Sciatic nerve (tissue), 2 donors: ENCODE measurements around the gene DPP10. TPM values are rescaled to one million over a fixed set of nuclear protein-coding genes. Genes with fewer than 3 reads are reported as not detected.
"Not testable (repeated sequence)": the region's sequence is repeated elsewhere in the genome, so short reads cannot be mapped to it uniquely, and the experiment has no call there.

Experiments used
- ATAC-seq: fragments of 200-7000 bp; cut with Tn5 transposase; one replicate; pipeline ENCODE4 v1.9.1; 2020; ENCODE audit warnings: mild to moderate bottlenecking, moderate library complexity
- DNase-seq: peaks from one replicate; pipeline ENCODE4 v3.0.0-alpha.2; 2020; ENCODE audit warnings: low spot score
- intact Hi-C: fragments of 100-400 bp; cut with DNase I; formaldehyde crosslinking; loops from one replicate; pipeline ENCODE4 v1.14.2; 2022
- total RNA-seq: library from RNA; stranded (reverse); fragmentation: NEBNext Ultra II Directional; extraction: Animal tissue kit (Norgen Biotek cat#: 25700); gene quantifications from one replicate; pipeline ENCODE4 v1.2.1, GENCODE V29; 2021
- donor health status: DM: no; HTN: no; CAD: no.
- donor health status: DM: no; HTN: no; CAD: no.

The DPP10 gene
- total RNA-seq, 1 donor from 2014 or later: 2.2 TPM

GRCh38 chr2:115057473-115057872 is 615.0 kb downstream of the DPP10 start:
- DNase-seq (no peak), ATAC-seq (no peak)
- intact Hi-C loops: no loop called here

GRCh38 chr2:115070002-115070401 is 627.6 kb downstream of the DPP10 start:
- intact Hi-C loops: no loop called here
- DNase-seq: no peak

GRCh38 chr2:115071534-115071933 is 629.1 kb downstream of the DPP10 start:
- intact Hi-C loops: no loop called here
- DNase-seq: no peak
- no peak for ATAC-seq

More at GRCh38 chr2:115070002-115070401, 627.6 kb downstream of the DPP10 start:
- no peak for ATAC-seq

- intact Hi-C loops: no loop called here
- DNase-seq (no peak), ATAC-seq (no peak)
Observed at GRCh38 chr2:115075800-115076199, 633.4 kb downstream of the DPP10 start.

- ATAC-seq: peak; percentile 42
- intact Hi-C loops: no loop called here
- DNase-seq: no peak
Observed at GRCh38 chr2:115077626-115078025, 635.2 kb downstream of the DPP10 start.

DNA sequence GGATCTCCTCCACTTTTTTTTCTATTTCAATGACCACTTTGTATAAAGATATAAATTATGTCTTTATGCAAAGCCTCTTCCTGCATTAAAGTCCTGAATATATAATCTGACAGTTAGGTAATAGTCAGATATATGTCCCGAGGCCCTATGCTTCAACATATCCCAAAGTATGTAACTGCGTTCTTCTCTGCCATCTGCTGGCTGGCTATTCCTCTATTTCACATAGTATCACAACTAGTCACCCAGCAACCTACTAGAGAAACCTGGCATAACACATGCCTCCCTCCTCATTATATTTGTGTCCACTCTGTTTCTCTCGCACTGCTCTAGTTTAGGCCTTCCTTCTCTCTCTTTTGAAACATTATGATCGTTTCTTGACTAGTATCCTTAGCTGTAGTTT is 640.8 kb downstream of the DPP10 start:
- ATAC-seq (no peak), DNase-seq (no peak)
- intact Hi-C loops: no loop called here

GRCh38 chr2:115083711-115084110 is 641.3 kb downstream of the DPP10 start:
- intact Hi-C loops: no loop called here
- DNase-seq: no peak
- ATAC-seq: no peak

GRCh38 chr2:115084446-115084845 is 642.0 kb downstream of the DPP10 start:
- ATAC-seq: peak; percentile 50
- intact Hi-C loops: no loop called here
- no peak for DNase-seq

DNA sequence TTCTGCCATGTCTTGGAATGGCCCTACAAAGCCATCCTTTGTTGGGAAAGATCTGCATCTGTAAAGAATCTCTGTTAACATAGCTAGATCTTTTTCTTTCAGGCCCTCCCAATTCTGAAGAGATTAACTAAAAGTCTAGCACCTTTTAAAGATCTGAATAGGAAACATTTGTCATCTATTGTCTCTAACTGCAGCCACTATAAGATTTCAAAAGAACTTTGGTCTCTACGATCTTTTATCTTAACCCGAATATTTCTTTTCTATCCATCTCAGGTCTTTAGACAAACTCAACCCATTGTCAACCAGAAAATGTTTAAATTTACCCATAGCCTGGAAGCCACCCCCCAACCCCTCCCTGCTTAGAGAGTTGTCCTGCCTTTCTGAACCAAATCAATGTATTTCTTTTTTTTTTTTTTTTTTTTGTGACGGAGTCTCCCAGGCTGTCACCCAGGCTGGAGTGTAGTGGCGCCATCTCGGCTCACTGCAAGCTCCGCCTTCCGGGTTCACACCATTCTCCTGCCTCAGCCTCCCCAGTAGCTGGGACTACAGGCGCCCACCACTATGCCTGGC is 643.7 kb downstream of the DPP10 start:
- DNase-seq, ATAC-seq, intact Hi-C loops: not testable (repeated sequence)

- ATAC-seq: no peak
- intact Hi-C loops: no loop called here
- DNase-seq: no peak
Observed at GRCh38 chr2:115094441-115094840, 652.0 kb downstream of the DPP10 start.

DNA sequence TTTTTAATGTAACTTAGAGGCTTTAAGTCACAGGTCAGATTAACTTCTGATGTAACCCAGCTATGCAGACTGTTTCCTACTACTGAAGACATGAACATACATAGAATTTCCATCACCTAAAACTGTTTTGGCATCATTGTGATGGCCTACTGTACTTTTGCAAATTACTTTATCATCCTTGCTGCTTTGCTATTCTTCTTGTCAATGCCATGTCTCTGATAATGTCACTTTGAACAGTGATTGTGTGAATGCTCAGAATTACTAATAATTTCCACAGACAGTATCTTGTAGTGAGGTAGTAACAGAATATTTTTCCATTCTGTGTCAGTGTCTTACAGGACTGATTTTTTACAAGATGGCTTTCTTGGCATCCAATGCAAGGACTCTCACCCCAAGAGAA is 663.5 kb downstream of the DPP10 start:
- no peak for ATAC-seq
- intact Hi-C loops: no loop called here

DNA sequence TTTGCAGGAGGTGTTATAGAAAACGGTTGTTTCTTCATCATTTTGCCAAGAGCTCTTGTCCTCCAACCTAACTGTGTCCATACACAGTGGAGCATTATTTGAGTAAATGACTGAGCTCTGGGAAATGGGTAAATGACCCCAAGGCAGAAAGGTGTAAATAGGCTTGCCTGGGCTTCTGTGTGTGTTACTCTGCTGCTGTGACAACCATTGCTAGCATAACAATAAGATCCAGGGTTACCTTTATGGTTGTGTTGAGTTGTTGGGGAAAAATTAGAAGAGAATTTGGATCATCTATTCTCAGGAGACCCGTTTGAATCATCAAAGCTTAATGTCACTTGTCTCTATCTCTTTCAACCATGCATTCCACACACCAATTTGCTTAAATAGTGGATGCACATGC is 672.7 kb downstream of the DPP10 start:
- ATAC-seq (no peak), DNase-seq (no peak)
- intact Hi-C loops: no loop called here

More for the DNA sequence above, 663.5 kb downstream of the DPP10 start:
- DNase-seq: no peak

- intact Hi-C loops: no loop called here
- DNase-seq: no peak
- ATAC-seq: no peak
Observed at GRCh38 chr2:115118306-115118705, 675.9 kb downstream of the DPP10 start.

DNA sequence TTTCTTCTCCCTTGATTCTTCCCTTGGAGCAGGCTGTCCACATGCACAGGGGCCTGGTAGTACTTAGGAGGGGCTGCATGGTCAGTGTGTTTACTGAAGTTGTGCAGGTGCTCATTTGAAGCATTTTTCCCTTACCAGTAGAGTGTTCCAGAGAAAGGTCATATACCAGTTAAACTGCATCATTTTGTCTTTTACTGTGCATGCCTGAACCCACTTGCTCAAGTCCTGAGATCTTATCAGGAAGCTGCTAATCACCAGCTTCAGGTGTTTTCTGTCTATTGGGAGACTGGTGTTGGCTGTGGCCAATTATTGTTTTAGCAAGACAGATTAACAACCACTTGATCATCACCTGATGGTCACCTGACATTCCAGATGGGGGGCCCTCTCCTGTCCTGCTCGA is 676.6 kb downstream of the DPP10 start:
- ATAC-seq (no peak), DNase-seq (no peak)
- intact Hi-C loops: no loop called here

DNA sequence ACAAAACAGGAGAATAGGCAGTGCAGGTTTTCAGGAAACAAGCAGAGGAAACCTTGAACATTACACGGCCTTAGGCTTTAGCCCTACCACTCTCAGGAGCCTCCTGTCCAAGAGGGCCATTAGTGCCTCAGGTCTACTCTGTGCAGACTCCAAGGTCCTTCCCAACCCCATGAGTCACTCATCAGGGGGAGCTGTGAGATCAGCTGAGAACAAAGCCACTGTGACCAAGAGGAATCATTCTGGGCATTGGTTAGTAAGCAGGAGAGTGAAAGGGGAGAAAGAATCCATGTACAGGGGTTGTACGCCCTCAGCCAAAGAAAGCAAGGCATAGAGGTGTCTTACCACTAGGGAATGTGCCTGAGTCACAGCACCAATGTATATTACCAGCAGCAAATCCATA is 680.3 kb downstream of the DPP10 start:
- intact Hi-C loops: no loop called here
- ATAC-seq: no peak
- DNase-seq: no peak

DNA sequence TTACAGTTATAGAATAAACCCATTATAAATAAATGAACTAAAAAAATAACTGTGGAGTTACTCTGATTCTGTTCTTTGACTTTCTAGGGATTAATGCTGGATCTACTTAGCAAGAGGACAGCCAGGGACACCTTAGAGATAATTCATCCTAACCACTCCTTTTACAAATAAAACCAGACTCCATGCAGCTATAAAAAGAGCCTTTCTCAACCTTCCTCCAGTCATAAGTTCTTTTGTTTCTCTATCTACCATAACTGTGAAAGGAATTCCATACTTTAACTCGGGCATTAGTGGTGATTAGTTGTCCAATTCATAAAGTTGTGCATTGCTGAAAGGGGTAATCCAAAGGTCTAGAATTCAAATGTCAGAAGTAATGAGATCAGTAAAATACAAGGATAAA is 682.4 kb downstream of the DPP10 start:
- intact Hi-C loops: no loop called here
- DNase-seq (no peak), ATAC-seq (no peak)

DNA sequence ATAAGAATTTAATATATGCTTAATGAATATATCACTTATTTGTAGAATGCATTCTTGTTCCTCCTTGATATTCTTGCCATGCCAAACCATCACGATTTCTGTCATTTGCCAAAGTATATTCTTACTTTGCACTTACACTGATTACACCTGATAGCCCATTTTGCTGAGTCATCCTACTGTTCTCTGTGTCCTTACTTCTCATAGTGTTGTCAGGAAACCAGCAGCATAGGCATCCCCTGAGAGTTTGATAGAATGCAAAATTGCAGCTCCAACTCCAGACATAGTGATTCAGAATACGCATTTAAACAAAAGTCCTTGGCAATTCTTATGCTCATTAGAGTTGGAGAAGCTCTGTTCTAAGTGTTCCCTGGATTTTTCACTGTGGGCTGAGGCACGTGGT is 687.1 kb downstream of the DPP10 start:
- DNase-seq: no peak
- intact Hi-C loops: no loop called here
- ATAC-seq: no peak

DNA sequence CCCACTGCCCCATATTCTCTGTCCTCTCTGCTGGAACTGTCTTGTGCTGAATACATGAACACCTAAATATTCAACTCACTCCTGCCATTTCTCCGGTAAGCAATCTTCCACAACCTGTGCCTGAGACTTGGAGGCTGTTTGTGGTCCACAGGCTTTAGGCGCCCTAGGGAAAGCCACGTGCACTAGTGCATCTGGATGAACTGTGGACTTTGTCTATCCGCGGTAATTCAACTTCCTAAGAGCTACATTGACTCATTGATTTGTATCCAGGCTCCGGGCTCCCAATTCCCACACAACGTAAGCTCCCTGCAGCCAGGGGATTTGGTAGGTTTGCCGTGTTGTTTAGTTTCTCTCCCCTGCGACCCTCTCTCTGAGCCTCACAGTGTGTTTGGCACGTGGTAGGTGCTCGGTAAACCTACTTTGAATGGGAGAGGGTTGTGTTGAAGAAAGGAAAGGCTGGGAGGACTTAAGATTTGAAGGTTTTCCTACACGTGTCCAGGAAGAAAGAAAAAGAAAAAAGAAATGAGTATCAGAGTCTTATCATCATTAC is 718.2 kb downstream of the DPP10 start:
- intact Hi-C loops: no loop called here
- ATAC-seq: no peak
- no peak for DNase-seq

DNA sequence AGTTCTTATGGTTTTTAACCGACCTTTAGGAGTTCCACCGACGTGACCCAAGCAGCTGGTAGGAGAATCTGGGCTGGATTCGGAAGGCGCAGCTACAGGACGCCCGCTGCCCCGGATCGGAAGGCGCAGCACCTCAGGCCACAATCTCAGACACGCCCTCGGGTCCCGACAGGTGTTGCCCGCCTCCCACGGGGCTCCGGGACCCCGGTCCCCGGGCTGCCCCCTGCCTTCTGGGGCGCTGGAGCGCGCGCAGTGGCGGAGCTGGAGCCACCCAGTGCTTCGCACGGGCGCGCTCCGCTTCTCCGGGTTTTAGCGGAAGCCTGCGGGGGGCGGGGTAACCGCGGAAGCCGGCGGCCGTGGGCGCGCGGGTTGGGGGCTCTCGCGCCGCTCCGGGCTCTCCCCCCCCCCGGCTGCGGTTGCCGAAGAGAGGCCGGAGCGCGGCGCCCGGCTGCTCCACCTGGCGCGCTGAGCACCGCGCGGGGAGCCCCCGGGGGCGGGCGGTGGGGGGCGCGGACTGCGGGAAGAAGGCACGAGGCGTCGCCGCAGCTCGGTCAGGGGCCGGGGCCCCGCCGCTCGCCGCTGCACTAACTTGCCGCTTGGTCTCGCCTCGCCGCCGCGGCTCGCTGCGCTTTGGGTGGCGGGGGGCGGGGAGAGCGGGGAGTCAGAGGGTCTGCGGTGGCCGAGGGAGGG is 718.8 kb downstream of the DPP10 start:
- ATAC-seq (peak; percentile 54), DNase-seq (peak; percentile 57)
- intact Hi-C loops: no loop called here

DNA sequence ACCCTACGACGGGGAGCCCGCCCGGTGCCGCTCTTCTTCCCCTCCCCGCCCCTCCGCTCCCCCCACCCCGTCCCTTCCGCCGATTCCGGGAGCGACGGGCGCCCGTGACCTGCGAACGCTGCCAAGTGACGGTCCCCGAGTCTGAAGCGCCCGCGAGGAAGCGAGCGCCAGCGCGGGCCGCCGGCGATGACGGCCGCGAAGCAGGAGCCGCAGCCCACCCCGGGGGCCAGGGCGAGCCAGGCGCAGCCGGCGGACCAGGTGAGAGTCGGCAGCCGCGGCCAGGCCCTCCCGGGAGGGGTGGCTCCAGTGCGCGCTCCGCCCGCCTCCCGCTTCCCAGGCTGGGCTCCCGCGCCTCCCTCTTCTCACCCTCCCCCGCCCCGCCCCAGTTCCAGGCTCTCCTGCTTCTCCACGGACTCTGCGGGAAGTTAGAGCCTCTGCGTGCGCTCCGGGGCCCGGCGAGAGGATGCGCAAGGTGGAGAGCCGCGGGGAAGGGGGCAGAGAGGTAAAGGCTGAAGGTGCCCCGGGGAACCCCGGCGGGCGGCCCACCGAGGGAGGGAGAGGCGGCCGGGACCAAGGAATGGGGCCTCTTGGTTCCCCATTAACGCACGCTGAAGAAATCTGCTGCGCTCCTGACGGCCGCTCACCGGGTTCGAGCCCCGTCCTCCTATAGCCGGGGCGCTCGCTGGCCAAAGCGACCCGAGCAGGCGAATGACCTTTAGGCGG is 719.5 kb downstream of the DPP10 start:
- ATAC-seq: peak; percentile 62
- intact Hi-C loops: no loop called here
- DNase-seq: no peak
